Measurements from ENCODE around the gene NXPE1. TPM values are rescaled to one million over a fixed set of nuclear protein-coding genes. Genes with fewer than 3 reads are reported as not detected.

NXPE1 gene
- total RNA-seq, 3 donors from 2014 or later: 139 to 414 (median 194) TPM

DNA sequence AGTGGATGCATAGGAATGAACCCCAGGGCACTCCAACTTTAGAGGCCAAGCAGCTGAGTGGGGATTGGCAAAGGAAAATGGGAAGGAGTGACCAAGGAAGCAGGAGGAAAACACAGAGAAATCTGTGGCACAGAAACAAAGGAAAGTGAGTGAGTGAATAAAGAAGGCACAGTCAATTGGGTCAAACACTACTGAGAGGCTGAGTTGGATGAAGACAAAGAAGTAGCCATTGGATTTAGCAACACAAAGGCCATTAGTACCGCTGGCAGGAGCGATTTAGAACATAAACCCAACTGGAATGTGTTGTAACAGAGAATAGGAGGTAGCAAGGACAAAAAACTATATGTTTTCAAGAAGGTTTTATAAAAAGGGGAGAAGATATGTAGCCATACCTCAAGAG lies 6.6 kb upstream of the NXPE1 start:
- no peaks in the 10 kb centered on the region for H3K9me3 ChIP-seq
- TF ChIP-seq, protein P1, sequence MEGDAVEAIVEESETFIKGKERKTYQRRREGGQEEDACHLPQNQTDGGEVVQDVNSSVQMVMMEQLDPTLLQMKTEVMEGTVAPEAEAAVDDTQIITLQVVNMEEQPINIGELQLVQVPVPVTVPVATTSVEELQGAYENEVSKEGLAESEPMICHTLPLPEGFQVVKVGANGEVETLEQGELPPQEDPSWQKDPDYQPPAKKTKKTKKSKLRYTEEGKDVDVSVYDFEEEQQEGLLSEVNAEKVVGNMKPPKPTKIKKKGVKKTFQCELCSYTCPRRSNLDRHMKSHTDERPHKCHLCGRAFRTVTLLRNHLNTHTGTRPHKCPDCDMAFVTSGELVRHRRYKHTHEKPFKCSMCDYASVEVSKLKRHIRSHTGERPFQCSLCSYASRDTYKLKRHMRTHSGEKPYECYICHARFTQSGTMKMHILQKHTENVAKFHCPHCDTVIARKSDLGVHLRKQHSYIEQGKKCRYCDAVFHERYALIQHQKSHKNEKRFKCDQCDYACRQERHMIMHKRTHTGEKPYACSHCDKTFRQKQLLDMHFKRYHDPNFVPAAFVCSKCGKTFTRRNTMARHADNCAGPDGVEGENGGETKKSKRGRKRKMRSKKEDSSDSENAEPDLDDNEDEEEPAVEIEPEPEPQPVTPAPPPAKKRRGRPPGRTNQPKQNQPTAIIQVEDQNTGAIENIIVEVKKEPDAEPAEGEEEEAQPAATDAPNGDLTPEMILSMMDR (IDR thresholded peaks at IDR 0.05): no peak
- no peak for ATAC-seq
- no peak for DNase-seq
- H3K4me3 ChIP-seq: no peak overlapping the region
- H3K36me3 ChIP-seq (ENCODE audit: low read depth): no peaks in the 10 kb centered on the region
- intact Hi-C loops (cut with DNase I, micrococcal nuclease): no loop called here
- no peaks in the 10 kb centered on the region for H3K4me1 ChIP-seq (ENCODE audit: low read depth)

DNA sequence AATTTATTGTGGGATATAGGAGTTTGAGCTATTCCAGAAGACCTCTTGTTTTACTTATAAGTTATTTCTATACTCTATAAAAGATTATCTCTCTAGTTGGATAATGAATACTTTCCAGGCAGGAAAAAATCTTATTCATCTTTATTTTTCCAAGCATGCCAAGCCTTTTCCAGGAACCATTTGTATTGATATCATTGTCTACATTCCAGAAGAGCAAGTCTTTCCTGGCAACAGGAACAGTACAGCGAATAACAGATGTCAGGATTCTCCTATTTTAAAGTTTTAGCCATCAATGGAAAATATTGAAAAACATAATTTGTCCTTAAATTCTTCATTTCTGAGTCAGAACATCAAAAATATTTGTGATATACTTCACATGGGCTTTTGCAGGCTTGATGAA lies 5.2 kb upstream of the NXPE1 start:
- no peaks in the 10 kb centered on the region for H3K9me3 ChIP-seq
- no peak for DNase-seq
- H3K4me3 ChIP-seq: no peak overlapping the region
- TF ChIP-seq, protein P1 (IDR thresholded peaks at IDR 0.05): no peak
- ATAC-seq: no peak
- intact Hi-C loops (cut with DNase I, micrococcal nuclease): no loop called here
- H3K36me3 ChIP-seq (ENCODE audit: low read depth): no peaks in the 10 kb centered on the region
- H3K4me1 ChIP-seq (ENCODE audit: low read depth): no peaks in the 10 kb centered on the region

DNA sequence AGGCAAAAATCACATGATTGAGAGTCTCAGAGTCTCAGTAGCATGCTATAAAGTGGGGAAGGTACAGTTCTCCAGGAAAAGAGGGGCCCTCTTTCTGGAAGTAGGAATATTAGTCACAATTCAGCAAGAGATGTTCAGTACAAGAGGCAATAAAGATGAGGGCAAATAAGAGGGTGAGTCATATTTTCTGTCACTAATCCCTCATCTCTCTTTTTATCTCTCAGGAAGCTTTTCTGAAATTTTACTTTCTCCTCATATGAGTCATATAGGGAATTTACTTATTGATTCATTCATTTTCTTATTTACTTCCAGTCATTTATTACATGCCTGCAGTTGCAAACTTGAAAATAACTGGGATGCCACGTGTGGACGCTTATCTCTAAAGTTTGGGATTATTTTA lies 3.4 kb upstream of the NXPE1 start:
- no peaks in the 10 kb centered on the region for H3K36me3 ChIP-seq (ENCODE audit: low read depth)
- H3K4me1 ChIP-seq (ENCODE audit: low read depth): peaks cover 3% of the 10 kb centered on the region
- H3K4me3 ChIP-seq: no peak overlapping the region
- peak; percentile 29 for ATAC-seq
- intact Hi-C loops (cut with DNase I, micrococcal nuclease): no loop called here
- H3K9me3 ChIP-seq: no peaks in the 10 kb centered on the region
- TF ChIP-seq, protein P1 (IDR thresholded peaks at IDR 0.05): no peak
- no peak for DNase-seq

DNA sequence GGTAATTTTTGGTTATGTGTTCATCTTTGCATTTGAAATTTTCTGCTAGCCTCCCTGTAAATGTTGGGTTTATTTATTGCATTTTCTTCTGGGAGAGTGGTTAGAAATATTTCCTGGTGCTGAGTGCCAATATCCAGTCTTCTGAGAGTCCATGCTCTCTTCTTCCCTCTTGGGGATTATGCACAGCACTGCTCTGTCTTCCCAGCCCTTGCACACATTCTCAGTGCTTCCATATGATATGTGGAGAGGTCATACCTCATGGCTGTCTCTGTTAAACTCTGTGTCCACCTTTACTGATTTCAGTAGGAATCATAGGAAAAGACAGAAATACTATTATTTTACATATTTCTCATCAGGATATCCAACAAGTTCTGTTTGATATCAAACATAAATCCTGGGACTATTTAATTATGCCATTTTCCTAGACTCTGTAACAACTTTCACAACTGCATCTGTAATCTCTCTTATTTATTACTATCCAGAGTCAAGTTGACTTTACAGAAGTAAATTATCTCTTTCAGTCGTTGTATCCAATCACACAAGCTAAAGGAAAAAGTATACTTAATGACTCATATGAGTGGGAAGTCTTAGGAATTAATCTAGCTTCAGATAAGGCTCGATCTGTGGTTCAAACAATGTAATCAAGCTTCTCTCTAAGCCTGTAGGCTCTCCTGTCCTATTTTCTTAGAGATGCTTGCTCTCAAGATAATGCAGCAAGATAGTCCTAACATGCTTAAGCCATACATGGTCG lies 2.7 kb upstream of the NXPE1 start:
- H3K9me3 ChIP-seq: no peaks in the 10 kb centered on the region
- H3K36me3 ChIP-seq (ENCODE audit: low read depth): no peaks in the 10 kb centered on the region
- ATAC-seq: peak; percentile 43
- intact Hi-C loops (cut with DNase I, micrococcal nuclease): no loop called here
- H3K4me3 ChIP-seq: no peak overlapping the region
- TF ChIP-seq, protein P1 (IDR thresholded peaks at IDR 0.05): no peak
- DNase-seq: no peak
- H3K4me1 ChIP-seq (ENCODE audit: low read depth): peaks cover 3% of the 10 kb centered on the region

DNA sequence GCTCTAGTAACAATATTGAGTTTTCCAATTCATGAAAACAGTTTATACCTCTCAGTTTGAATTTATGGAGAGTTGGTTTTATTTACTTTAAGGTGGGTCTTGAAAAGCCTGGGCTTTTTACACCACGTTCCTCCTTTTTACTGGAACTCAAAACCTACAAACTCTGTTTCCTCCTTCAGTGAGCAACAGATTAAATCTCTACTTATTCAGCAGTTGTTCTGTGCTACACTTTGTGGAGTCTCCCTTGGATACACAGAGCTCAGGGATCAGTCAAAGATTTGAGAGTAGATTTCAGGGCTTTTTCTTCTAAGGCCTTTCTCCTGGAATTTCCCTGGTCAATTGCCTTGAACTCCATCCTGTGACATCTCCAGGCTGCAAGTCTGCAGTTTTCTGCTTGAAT lies 3.5 kb downstream of the NXPE1 start:
- peaks cover 6% of the 10 kb centered on the region for H3K4me1 ChIP-seq (ENCODE audit: low read depth)
- no peaks in the 10 kb centered on the region for H3K36me3 ChIP-seq (ENCODE audit: low read depth)
- H3K9me3 ChIP-seq: no peaks in the 10 kb centered on the region
- ATAC-seq (peak; percentile 64), DNase-seq (no peak)
- TF ChIP-seq, protein P1 (IDR thresholded peaks at IDR 0.05): no peak
- no peak overlapping the region for H3K4me3 ChIP-seq
- intact Hi-C loops (cut with DNase I, micrococcal nuclease): no loop called here
